ENCODE data around the gene ONECUT3.

ONECUT3 gene

GRCh38 chr19:1728816-1729567, 24.3 kb upstream of the ONECUT3 start:
- Histone ChIP-seq H3K9me3 (ENCODE audit: control insufficient read depth, insufficient read depth, low read depth, low read length) (no peaks in the 10 kb centered on the region), H3K36me3 (ENCODE audit: control insufficient read depth in 2 of 2, insufficient read depth in 1 of 2, low read length in 2 of 2) (no peaks in the 10 kb centered on the region), H3K4me1 (ENCODE audit: control insufficient read depth, insufficient read depth, low read length) (no peaks in the 10 kb centered on the region), H3K27ac (ENCODE audit: extremely low read depth, low read depth, low read length) (no peak overlapping the region), H3K4me3 (ENCODE audit: low read depth, low read length) (no peak overlapping the region)
- CTCF ChIA-PET: no interaction called here
- TF ChIP-seq REST (tag by site-specific recombination; IDR thresholded peaks at IDR 0.05) (peak; percentile 91), MYNN (tag by site-specific recombination; IDR thresholded peaks at IDR 0.05; ENCODE audit: borderline replicate concordance) (no peak), ZSCAN4 (tag by site-specific recombination; IDR thresholded peaks at IDR 0.05) (peak; percentile 98), FEZF1 (tag by site-specific recombination; IDR thresholded peaks at IDR 0.05) (no peak), ZNF18 (tag by site-specific recombination; IDR thresholded peaks at IDR 0.05) (0 out of 2 replicates have a peak, but pooled peaks have one; percentile 66)
- POLR2A ChIA-PET: no interaction called here

GRCh38 chr19:1729568-1729925, 23.8 kb upstream of the ONECUT3 start:
- ChIA-PET POLR2A (no interaction called here), CTCF (no interaction called here)
- no peak overlapping the region for H3K4me3 ChIP-seq (ENCODE audit: low read depth, low read length)
- no peaks in the 10 kb centered on the region for H3K9me3 ChIP-seq (ENCODE audit: control insufficient read depth, insufficient read depth, low read depth, low read length)
- H3K36me3 ChIP-seq (ENCODE audit: control insufficient read depth in 2 of 2, insufficient read depth in 1 of 2, low read length in 2 of 2): no peaks in the 10 kb centered on the region
- H3K4me1 ChIP-seq (ENCODE audit: control insufficient read depth, insufficient read depth, low read length): no peaks in the 10 kb centered on the region
- H3K27ac ChIP-seq (ENCODE audit: extremely low read depth, low read depth, low read length): no peak overlapping the region
- TF ChIP-seq ZXDB (tag by site-specific recombination; IDR thresholded peaks at IDR 0.05) (no peak), ZNF362 (tag by site-specific recombination; IDR thresholded peaks at IDR 0.05) (no peak), SP3 (tag by site-specific recombination; IDR thresholded peaks at IDR 0.05) (no peak), ZNF302 (tag by site-specific recombination; IDR thresholded peaks at IDR 0.05; ENCODE audit: low read depth) (no peak), ZNF184 (tag by site-specific recombination; IDR thresholded peaks at IDR 0.05) (no peak)

GRCh38 chr19:1730157-1730556, 23.1 kb upstream of the ONECUT3 start:
- CTCF ChIA-PET: no interaction called here
- TF ChIP-seq ZBTB7A (tag by site-specific recombination; IDR thresholded peaks at IDR 0.05; ENCODE audit: low read depth): no peak
- TF ChIP-seq ZNF561 (tag by site-specific recombination; IDR thresholded peaks at IDR 0.05; ENCODE audit: borderline replicate concordance): no peak
- no peak for TF ChIP-seq ZNF610 (tag by site-specific recombination; IDR thresholded peaks at IDR 0.05; ENCODE audit: borderline replicate concordance)
- no peak for TF ChIP-seq ZNF23 (tag by site-specific recombination; IDR thresholded peaks at IDR 0.05; ENCODE audit: borderline replicate concordance)
- TF ChIP-seq ZNF2 (tag by site-specific recombination; IDR thresholded peaks at IDR 0.05): no peak
- no peak for TF ChIP-seq ZNF174 (tag by site-specific recombination; IDR thresholded peaks at IDR 0.05)
- no peak for TF ChIP-seq ZNF239 (tag by site-specific recombination; IDR thresholded peaks at IDR 0.05)
- no peak for TF ChIP-seq GLI2 (tag by site-specific recombination; IDR thresholded peaks at IDR 0.05; ENCODE audit: borderline replicate concordance, low read depth)
- TF ChIP-seq GLIS1 (tag by site-specific recombination; IDR thresholded peaks at IDR 0.05): no peak
- no peak for TF ChIP-seq ZNF529 (tag by site-specific recombination; IDR thresholded peaks at IDR 0.05; ENCODE audit: insufficient replicate concordance)
- no peak for TF ChIP-seq HOXA7 (CRISPR knock-in tag; IDR thresholded peaks at IDR 0.05; ENCODE audit: borderline replicate concordance)
- H3K27ac ChIP-seq (ENCODE audit: extremely low read depth, low read depth, low read length): no peak overlapping the region

More at GRCh38 chr19:1730157-1730556, 23.1 kb upstream of the ONECUT3 start:
- no peaks in the 10 kb centered on the region for H3K4me1 ChIP-seq (ENCODE audit: control insufficient read depth, insufficient read depth, low read length)
- no peak overlapping the region for H3K4me3 ChIP-seq (ENCODE audit: low read depth, low read length)
- POLR2A ChIA-PET: no interaction called here
- no peaks in the 10 kb centered on the region for H3K36me3 ChIP-seq (ENCODE audit: control insufficient read depth in 2 of 2, insufficient read depth in 1 of 2, low read length in 2 of 2)
- H3K9me3 ChIP-seq (ENCODE audit: control insufficient read depth, insufficient read depth, low read depth, low read length): no peaks in the 10 kb centered on the region

All from HEK293 (cell line).